WI38 (cell line): ENCODE results near the gene CCDC195.

Source experiments
- H3K4me3 ChIP-seq: 2 replicates; pipeline ENCODE4 v1.5.1; 2011; ENCODE audit warnings: low read depth, mild to moderate bottlenecking, control low read depth, low read length
- TF ChIP-seq, protein P1 (sequence below): IDR thresholded peaks from 2 replicates; pipeline ENCODE4 v1.5.1; 2012; ENCODE audit warnings: low read depth, mild to moderate bottlenecking, control low read depth, low read length

The CCDC195 gene

DNA sequence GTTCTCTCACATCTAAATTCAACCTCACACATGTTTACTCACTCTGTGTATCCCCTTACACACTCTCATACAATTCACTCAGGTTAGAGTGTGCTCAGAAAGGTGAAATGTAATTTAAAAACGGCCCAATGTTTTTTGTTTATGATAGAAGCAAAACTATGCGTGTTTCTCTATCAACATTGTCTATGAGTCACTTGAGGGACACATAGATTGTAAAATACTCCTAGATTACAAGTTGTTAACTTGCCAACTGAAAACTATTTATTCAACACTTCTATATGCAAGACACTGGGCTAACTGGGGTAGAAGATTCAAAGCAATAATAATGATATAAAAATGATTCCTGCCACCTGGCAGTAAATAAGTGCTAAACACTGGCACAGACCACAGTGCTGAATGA is 24.6 kb downstream of the CCDC195 start:
- H3K4me3 ChIP-seq: no peak overlapping the region
- TF ChIP-seq, protein P1, sequence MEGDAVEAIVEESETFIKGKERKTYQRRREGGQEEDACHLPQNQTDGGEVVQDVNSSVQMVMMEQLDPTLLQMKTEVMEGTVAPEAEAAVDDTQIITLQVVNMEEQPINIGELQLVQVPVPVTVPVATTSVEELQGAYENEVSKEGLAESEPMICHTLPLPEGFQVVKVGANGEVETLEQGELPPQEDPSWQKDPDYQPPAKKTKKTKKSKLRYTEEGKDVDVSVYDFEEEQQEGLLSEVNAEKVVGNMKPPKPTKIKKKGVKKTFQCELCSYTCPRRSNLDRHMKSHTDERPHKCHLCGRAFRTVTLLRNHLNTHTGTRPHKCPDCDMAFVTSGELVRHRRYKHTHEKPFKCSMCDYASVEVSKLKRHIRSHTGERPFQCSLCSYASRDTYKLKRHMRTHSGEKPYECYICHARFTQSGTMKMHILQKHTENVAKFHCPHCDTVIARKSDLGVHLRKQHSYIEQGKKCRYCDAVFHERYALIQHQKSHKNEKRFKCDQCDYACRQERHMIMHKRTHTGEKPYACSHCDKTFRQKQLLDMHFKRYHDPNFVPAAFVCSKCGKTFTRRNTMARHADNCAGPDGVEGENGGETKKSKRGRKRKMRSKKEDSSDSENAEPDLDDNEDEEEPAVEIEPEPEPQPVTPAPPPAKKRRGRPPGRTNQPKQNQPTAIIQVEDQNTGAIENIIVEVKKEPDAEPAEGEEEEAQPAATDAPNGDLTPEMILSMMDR: no peak

DNA sequence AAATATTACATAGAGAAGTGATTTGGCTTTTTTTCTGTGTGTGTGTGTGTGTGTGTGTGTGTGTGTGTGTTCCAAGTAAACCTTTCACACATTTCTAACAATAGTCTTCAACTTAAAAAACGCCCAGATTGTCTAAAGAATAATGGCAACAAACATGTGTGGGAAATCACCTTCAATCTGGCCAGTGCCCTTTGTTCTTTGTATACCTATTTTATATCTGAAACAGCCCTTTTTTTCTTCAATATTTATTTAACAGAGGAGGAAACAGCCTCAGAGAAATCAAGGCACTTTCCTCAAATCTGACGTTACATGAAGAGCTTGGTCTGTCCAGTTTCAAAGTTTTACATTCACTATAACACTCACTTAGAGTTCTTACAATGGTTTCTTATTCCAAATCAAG is 25.3 kb downstream of the CCDC195 start:
- TF ChIP-seq, protein P1: no peak
- no peak overlapping the region for H3K4me3 ChIP-seq

DNA sequence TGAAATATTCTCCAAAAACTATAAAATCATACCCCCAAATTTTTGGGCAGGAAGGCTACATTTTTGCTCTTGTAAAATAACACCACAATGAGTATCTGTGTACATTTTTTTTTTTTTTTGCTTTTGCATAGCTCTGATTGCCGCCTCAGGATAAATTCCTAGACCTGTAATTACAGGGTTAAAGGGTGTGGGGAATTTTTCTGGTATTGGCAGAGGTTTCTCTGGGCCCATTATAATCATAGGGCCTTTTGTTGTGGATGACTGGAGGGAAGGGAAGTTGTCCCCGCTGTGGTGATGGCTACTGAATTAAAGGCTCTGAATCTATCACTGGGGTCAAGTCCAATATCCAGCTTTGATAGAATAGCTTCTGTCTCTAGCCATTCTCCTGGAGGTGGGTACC is 26.6 kb downstream of the CCDC195 start:
- no peak overlapping the region for H3K4me3 ChIP-seq
- TF ChIP-seq, protein P1: no peak

DNA sequence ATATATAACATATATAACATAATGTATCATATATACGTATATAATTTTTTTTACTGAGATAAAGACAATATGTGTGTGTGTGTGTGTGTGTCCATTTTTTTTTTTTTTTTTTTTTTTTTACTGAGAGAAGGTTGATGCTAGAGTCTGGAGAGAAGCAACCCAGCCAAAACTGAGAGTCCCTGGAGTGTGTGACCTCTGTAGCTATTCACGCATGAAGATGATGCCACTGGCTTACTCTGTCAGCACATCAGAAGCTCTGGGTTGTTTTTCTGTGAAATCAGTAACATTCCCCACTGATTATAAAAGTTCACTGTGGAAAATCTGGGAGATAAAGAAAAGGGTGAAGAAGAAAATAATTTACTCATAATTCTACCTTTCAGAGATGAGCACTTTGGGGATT is 27.2 kb downstream of the CCDC195 start:
- TF ChIP-seq, protein P1: no peak
- no peak overlapping the region for H3K4me3 ChIP-seq

DNA sequence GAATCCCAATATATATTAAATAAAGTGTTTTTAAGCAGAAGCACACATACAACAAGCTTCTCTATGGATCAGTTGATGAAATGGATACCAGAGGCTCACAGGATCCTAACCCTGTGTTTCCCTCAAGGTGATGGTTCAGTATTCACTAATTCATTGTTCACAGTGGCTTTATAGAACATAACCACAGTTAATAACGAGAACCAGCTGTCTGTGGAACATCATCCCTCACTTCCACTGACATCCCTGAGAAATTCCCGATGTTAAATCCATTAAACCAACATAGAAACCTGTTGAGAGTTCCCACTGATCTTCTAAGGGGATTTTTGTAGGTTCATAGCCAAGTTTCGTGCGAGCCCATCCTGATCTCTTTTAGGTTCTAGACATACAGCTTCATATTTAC is 29.0 kb downstream of the CCDC195 start:
- no peak overlapping the region for H3K4me3 ChIP-seq
- TF ChIP-seq, protein P1: no peak

DNA sequence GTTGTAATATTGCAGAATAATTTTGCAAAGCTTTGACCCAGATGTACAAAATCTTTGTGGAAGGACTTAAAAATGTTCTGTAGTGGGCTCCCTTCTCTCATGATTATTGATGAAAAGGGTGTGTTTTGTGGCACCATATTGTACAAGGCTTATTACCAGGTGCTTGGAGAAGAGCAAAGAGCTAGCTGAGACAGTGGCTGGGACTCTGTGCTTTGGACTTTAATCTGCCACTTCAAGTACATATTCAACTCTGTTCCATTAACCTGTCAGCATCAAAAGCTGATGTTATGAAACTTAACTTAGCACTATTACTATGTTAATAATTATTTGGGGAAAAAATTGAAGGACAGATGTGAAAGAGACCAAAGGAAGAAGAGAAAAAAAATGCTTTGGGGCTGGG is 31.0 kb downstream of the CCDC195 start:
- H3K4me3 ChIP-seq: no peak overlapping the region
- TF ChIP-seq, protein P1: no peak

DNA sequence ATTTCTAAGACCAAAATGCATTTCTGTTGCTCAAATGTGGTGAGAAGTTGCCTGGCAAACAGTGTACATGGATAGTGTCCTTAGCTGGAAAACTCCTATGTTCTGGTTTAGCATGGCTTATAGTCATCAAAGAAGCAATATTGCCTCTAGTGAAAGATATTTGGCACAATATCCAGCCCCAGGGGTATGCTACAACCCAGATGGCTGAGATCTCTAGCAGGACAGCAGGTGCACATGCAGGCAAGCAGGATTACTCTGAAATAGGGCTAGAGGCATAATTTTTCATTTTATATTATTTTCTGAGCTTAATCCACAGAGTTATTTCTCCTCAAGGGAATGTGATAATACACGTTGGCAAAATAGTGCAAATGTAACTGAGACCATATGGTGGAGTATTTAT is 34.0 kb downstream of the CCDC195 start:
- no peak overlapping the region for H3K4me3 ChIP-seq
- TF ChIP-seq, protein P1: no peak
